LNCaP clone FGC (cell line): Measurements from ENCODE around the gene ATP2B2.
A peak's percentile ranks its signal among the peaks of the same experiment; 100 is the strongest.

Source experiments
- DNase-seq: peaks from one replicate; pipeline ENCODE4 v3.0.0-alpha.2; 2011; ENCODE audit warnings: low read depth
- H3K4me3 ChIP-seq: 2 replicates; pipeline ENCODE4 v1.5.1; 2011; ENCODE audit warnings: mild to moderate bottlenecking, low read depth, low read length, control low read depth
- TF ChIP-seq, protein P1 (sequence below): IDR thresholded peaks from 2 replicates; pipeline ENCODE4 v1.5.1; 2012; ENCODE audit warnings: mild to moderate bottlenecking; ENCODE audit not compliant: control insufficient read depth, insufficient read depth; ENCODE audit errors: extremely low read depth

ATP2B2 gene

DNA sequence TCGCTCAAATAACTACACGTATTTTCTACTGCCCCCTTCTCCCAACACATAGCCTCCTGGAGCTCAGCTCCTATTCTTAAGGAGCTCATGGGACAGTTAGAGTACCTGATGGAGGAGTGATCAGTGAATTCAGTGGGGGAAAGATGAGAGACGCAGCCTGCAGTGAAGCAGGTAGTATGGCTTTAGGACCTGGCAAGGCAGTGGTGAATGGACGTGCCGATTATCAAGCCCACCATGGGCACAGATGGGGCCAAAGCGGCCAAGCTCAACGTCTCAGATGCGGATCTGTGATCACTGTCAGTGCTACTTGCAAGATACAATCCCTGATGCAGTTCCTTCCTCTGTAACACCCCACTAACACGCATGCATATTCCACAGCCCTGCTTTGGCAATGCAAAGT is 45.8 kb upstream of the ATP2B2 start:
- TF ChIP-seq, protein P1, sequence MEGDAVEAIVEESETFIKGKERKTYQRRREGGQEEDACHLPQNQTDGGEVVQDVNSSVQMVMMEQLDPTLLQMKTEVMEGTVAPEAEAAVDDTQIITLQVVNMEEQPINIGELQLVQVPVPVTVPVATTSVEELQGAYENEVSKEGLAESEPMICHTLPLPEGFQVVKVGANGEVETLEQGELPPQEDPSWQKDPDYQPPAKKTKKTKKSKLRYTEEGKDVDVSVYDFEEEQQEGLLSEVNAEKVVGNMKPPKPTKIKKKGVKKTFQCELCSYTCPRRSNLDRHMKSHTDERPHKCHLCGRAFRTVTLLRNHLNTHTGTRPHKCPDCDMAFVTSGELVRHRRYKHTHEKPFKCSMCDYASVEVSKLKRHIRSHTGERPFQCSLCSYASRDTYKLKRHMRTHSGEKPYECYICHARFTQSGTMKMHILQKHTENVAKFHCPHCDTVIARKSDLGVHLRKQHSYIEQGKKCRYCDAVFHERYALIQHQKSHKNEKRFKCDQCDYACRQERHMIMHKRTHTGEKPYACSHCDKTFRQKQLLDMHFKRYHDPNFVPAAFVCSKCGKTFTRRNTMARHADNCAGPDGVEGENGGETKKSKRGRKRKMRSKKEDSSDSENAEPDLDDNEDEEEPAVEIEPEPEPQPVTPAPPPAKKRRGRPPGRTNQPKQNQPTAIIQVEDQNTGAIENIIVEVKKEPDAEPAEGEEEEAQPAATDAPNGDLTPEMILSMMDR = no peak
- no peak overlapping the region for H3K4me3 ChIP-seq
- no peak for DNase-seq

DNA sequence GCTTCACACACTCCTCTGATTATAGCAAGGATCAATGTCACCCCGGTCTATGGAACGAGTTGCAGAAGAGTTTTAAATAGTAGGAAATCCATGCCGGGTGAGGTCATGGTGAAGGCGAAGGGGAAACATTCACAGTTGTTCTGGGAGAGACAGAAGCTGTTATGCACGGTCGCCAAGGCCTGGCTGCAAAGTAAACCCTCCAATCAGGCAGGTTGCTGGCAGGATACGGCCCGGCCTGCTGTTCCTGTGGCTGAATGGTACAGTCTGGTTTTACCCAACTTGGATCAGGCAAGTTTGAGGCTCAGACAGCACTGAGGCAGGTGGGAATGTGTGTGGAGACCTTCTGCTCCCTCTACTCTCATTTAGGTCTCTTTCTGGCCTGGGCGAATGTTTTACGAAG is 45.3 kb upstream of the ATP2B2 start:
- no peak for DNase-seq
- TF ChIP-seq, protein P1 = no peak
- H3K4me3 ChIP-seq = no peak overlapping the region

DNA sequence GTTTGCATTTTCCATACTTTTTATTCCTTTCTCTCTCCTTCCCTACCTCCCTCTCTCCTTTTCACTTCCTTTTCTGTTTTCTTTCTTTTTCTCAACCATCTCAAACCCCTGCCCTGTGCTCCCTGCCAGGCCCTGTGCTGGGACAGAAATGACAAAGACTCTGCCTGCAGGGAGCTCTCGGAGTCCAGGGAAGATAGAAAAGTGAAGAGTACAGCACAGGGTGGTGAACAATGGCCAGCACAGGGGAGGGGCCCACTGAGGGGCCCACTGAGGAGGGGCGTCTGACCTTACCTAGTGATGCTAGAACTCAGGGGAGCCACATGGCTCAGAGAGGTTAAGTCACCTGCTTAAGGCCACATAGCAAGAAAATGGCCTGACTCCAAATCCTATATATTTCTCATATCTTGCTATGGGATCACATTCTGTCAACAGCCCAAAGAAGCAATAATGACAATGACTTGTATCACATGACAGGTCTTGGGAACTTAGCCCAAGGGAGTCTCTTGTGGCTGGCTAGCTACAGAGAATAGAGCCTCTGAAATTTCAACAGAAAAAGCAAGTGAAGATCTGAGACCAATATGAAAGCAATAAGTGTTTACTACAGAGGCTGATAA is 44.3 kb upstream of the ATP2B2 start:
- H3K4me3 ChIP-seq = no peak overlapping the region
- TF ChIP-seq, protein P1 = no peak
- peak; percentile 46 for DNase-seq

DNA sequence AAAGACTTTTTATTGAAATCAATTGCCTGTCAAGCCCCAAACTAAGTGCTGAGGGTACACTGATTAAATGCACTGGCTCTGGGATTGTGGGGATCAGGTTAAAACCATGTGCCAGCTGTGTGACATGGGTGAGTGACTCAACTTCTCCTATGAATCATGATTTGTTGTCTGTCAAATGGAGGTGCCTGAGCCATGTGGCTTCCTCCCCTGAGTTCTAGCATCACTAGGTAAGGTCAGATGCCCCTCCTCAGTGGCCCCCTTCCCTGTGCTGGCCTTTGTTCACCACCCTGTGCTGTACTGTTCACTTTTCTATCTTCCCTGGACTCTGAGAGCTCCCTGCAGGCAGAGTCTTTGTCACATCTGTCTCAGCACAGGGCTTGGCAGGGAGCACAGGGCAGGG is 43.6 kb upstream of the ATP2B2 start:
- no peak overlapping the region for H3K4me3 ChIP-seq
- TF ChIP-seq, protein P1 = no peak
- DNase-seq = no peak

DNA sequence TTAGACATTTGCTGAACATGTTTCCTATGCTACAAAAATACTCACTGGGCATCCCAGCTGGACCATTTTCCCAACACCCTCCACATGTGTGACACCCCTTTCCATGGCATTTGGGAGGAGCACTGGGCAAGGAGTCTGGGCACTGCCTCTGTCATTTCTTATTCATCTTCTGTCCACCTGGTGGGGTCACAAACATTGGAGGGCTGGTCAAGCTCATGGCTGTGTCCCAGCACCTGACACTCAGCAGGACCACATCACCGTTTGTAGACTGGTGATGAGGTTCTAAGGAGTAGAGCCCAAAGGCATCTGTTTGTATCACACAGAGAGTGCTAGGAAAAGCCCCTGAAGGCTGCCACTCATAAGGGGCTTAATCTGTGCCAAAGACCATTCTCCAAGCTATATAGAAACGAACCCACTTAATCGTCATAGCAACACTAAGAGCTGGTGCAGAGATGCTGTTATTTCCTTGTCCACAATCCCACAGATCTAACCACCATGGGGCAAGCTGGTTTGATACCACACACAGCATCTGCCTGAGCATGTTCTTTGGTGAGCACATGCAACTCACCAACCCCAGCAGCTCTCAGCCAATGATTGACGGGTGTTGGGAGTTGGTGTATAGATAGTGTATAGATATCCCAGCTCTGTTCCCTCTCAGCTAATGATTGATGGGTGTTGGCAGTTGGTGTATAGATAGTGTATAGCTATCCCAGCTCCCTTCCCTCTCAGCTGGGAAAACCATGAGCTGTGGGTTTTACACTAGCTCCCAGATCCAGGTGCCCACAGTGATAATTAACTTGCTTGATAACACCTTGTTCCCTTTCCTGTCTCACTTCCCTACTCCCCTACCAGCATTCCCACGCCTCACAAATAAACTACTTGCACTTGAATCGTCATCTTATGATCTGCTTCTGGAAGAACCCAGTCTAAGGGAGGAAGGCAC is 42.7 kb upstream of the ATP2B2 start:
- DNase-seq = no peak
- TF ChIP-seq, protein P1 = no peak
- H3K4me3 ChIP-seq = no peak overlapping the region

DNA sequence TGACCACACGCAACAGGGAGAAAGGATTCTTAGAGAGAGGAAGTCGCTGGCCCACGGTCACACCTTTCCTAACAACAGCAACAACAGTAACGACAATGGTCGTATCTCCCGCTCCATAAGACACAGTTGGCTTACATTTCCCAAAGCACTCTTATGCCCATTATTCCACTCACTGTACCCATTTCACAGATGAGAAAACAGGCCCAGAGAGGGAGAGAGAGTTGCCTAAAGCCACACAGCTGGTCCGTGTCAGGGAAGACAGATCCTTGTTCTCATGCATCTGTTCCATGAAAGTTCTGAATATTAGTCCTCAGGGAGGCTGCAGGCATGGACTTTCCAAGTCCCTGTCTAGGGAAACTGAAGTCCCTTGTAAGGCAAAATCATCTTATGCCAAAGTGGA is 42.0 kb upstream of the ATP2B2 start:
- TF ChIP-seq, protein P1 = no peak
- H3K4me3 ChIP-seq = no peak overlapping the region
- no peak for DNase-seq
